BE2C (cell line): ENCODE measurements around the gene TMEM242. TPM values are rescaled to one million over a fixed set of nuclear protein-coding genes. Genes with fewer than 3 reads are reported as not detected.

Experiments used
- DNase-seq: peaks from one replicate; pipeline ENCODE4 v3.0.0-alpha.2; 2020
- H3K27me3 ChIP-seq: fragments of 250-450 bp; sonication (Bioruptor Pico); 2 replicates; pipeline ENCODE4 v1.5.1; 2020; ENCODE audit warnings: mild to moderate bottlenecking
- H3K36me3 ChIP-seq: fragments of 250-450 bp; sonication (Bioruptor Pico); 2 replicates; pipeline ENCODE4 v1.5.1; 2020; ENCODE audit warnings: mild to moderate bottlenecking
- H3K4me1 ChIP-seq: fragments of 250-450 bp; sonication (Bioruptor Pico); 2 replicates; pipeline ENCODE4 v1.5.1; 2020
- H3K4me3 ChIP-seq: 2 replicates; pipeline ENCODE4 v1.5.1; 2011; ENCODE audit warnings: low read depth, low read length
- H3K9me3 ChIP-seq: fragments of 250-450 bp; sonication (Bioruptor Pico); 2 replicates; pipeline ENCODE4 v1.5.1; 2020
- polyA plus RNA-seq: library from polyadenylated mRNA; unstranded; fragments of >200 nt; gene quantifications from one replicate; pipeline ENCODE4 v1.2.1, GENCODE V29; 2012; ENCODE audit warnings: low read depth, missing spikeins; ENCODE audit not compliant: insufficient read length, insufficient read depth
- TF ChIP-seq, protein P1 (sequence below): IDR thresholded peaks from 2 replicates; pipeline ENCODE4 v1.5.1; 2012; ENCODE audit warnings: mild to moderate bottlenecking, low read depth, low read length

TMEM242 gene
- polyA plus RNA-seq, result 13.0 TPM

DNA sequence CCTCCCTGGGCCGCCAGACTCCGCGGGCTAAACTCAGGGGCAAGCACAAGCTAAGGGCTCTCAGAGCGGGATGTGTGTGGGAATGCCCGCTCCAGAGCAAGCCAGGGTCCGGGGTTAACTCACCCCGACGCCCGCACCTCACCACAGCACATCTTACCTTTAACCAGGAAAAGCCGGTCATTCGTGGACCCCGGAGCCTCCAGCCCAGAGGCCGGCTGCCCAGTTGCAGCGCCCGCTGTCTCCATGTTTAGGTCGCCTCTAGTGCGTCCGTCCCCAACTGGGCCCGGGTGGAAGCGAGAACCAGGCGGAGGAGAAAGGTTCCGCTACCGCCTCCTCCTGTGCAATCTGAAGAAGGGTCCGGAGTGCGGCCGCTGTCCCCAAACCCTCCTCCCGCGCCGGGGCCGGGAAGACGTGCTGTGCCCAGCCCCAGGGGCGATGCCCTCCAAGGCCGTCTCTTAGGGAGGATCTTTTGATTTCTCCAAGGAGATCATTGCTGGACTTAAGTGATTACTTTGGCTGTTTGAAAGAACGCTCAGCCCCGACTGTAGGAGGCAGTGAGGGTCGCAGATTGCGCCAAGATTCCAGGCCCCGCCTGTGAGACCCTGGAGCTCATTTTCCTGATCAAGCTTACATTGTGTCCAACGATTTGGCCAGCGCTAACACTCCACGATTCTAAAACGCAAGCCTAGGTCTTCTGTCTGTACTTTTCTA, at the start of gene TMEM242:
TSS of gene TMEM242 (minus strand) at position 265 of the 711 bp plus-strand sequence. CDS start at position 245, 20 bp downstream.
- Histone ChIP-seq H3K9me3 (no peaks in the 10 kb centered on the region), H3K36me3 (no peaks in the 10 kb centered on the region; the same call in 1 of the 2 replicates), H3K4me1 (no peaks in the 10 kb centered on the region), H3K4me3 (peak within 1 kb of the TSS; percentile 72), H3K27me3 (no peaks in the 10 kb centered on the region)
- DNase-seq, result peak; percentile 91
- TF ChIP-seq, protein P1, sequence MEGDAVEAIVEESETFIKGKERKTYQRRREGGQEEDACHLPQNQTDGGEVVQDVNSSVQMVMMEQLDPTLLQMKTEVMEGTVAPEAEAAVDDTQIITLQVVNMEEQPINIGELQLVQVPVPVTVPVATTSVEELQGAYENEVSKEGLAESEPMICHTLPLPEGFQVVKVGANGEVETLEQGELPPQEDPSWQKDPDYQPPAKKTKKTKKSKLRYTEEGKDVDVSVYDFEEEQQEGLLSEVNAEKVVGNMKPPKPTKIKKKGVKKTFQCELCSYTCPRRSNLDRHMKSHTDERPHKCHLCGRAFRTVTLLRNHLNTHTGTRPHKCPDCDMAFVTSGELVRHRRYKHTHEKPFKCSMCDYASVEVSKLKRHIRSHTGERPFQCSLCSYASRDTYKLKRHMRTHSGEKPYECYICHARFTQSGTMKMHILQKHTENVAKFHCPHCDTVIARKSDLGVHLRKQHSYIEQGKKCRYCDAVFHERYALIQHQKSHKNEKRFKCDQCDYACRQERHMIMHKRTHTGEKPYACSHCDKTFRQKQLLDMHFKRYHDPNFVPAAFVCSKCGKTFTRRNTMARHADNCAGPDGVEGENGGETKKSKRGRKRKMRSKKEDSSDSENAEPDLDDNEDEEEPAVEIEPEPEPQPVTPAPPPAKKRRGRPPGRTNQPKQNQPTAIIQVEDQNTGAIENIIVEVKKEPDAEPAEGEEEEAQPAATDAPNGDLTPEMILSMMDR, result peak; percentile 40

DNA sequence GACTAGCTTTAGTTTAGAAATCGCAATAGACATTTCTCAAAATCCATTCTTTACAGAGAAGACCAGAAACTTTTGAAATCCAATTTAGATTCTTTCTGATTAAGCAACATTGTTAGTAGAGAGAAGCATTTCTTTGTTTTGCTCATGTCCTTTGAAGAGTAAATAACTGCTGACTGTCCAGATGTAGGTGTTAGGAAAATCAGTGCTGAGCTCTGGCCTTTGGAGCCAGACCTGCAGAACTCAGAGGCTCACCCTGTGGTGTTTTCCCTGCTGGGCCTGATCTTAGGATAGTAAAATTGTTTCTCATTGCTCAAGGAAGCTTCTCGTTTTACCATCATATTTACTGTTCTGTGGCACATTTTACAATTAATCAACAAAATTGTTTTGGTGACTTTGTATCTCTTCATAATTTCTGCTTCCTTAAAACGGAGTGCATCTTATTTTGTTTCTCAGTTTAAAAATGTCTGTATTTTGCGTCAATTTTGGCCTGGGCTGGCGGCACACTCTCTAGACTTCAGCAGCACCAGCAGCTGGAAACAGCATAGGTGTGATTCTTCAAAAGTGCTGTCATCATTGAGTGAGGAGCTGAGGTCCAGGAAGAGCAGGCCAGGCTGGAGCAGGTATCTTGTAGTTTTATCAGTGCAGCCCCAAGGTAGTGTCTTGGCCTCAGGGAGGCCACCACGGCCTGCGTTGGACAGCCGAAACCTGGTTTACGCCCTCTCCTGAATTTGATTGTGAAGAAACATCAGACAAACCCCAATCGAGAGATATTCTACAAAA, 49.4 kb upstream of the TMEM242 start:
- DNase-seq, result no peak
- Histone ChIP-seq H3K4me3 (no peak overlapping the region), H3K36me3 (no peaks in the 10 kb centered on the region), H3K9me3 (no peaks in the 10 kb centered on the region), H3K27me3 (no peaks in the 10 kb centered on the region), H3K4me1 (no peaks in the 10 kb centered on the region)
- TF ChIP-seq, protein P1, result no peak

DNA sequence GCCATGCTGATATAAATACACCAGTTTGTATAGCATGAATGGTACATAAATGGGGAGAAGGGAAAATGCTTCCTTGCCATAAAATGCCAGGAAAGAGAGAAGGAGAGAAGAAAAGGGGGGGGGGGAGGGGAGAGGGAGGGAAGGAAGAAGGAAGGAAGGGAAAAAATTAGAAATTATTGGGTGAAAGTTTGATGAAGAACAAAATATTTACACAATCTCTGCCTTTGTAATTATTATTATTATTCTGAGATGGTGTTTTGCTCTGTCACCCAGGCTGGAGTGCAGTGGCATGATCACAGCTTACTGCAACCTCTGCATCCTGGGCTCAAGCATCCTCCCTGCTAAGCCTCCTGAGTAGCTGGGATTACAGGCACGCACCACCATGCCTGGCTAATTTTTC, 47.4 kb upstream of the TMEM242 start:
- Histone ChIP-seq H3K4me3 (no peak overlapping the region), H3K27me3 (no peaks in the 10 kb centered on the region), H3K4me1 (no peaks in the 10 kb centered on the region), H3K9me3 (no peaks in the 10 kb centered on the region), H3K36me3 (no peaks in the 10 kb centered on the region)
- no peak for DNase-seq
- TF ChIP-seq, protein P1, result no peak

DNA sequence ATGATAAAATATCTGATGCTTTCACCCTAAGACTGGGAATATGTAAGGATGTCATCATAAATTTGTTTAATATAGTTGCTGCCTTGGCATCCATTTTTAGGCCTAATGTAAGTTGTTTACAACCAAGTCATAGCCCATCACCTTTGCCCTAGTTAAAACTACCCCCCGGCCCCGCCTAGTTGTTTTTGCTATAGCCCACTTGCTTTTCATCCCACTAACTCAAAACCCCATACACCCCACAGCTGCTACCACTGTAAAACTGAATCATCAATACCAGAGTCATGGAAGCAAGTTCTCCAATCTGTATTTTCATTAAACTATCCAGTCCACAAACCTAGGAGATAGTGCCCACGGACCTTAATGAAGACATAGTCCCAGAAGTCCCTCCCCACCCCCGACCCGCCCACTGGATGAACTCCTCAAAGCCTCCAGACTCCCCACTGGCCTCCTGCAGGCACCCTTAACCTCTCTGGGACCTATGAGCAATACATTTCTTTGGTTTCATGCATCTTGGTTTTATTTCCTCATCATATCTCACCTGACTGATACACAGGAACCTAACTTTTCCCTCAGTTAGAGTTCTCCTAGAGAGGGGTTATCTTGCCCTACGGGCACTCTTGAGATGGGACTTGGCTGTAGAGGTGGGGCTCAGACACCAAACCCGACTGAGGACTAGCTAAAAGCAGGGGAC, 45.2 kb upstream of the TMEM242 start:
- DNase-seq, result no peak
- H3K36me3 ChIP-seq, result no peaks in the 10 kb centered on the region
- no peaks in the 10 kb centered on the region for H3K9me3 ChIP-seq
- TF ChIP-seq, protein P1, result no peak
- H3K4me3 ChIP-seq, result no peak overlapping the region
- H3K4me1 ChIP-seq, result no peaks in the 10 kb centered on the region
- H3K27me3 ChIP-seq, result no peaks in the 10 kb centered on the region

DNA sequence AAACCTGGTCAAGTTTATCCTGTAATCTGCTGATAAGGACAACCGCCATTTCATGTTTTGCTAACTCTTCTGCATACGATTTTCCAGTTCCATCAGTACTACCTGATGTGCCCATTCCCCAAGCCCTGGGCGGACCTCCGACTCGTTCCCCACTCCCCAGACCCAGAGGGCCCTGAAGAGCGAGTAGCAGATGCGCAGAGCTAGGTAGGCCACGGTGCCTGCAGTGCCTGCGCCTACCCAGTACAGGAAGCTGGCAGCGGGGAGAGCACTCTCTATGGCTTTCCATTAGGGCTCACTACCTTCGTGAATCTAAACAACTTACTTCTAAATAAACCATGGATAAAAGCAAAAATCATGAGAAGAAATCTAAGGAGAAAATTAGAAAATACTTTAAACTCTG, 43.3 kb upstream of the TMEM242 start:
- Histone ChIP-seq H3K4me1 (no peaks in the 10 kb centered on the region), H3K36me3 (no peaks in the 10 kb centered on the region), H3K27me3 (no peaks in the 10 kb centered on the region), H3K4me3 (no peak overlapping the region), H3K9me3 (no peaks in the 10 kb centered on the region)
- TF ChIP-seq, protein P1, result no peak
- DNase-seq, result no peak
